Neural progenitor cell (in vitro differentiated cells): ENCODE results near the gene UGT1A3. TPM values are rescaled to one million over a fixed set of nuclear protein-coding genes. Genes with fewer than 3 reads are reported as not detected.

Experiments
- DNase-seq: peaks from one replicate; pipeline ENCODE4 v3.0.0-alpha.2; 2016; ENCODE audit warnings: low spot score
- H2AFZ ChIP-seq: fragments of 200-600 bp; sonication (generic); replicated peaks from 2 replicates; pipeline ENCODE4 v1.6.1; 2016; ENCODE audit warnings: antibody characterized with exemption
- H3F3A ChIP-seq: fragments of 200-600 bp; sonication (generic); 2 replicates; pipeline ENCODE4 v1.6.1; 2016; ENCODE audit warnings: antibody characterized with exemption, low read depth
- H3K27ac ChIP-seq: fragments of 200-600 bp; sonication (generic); 2 replicates; pipeline ENCODE4 v1.5.1; 2016; ENCODE audit warnings: mild to moderate bottlenecking
- H3K27me3 ChIP-seq: fragments of 200-600 bp; sonication (generic); 2 replicates; pipeline ENCODE4 v1.6.1; 2016; ENCODE audit warnings: mild to moderate bottlenecking, moderate library complexity
- H3K36me3 ChIP-seq: fragments of 200-600 bp; sonication (generic); 2 replicates; pipeline ENCODE4 v1.5.1; 2016
- H3K4me1 ChIP-seq: fragments of 200-600 bp; sonication (generic); 2 replicates; pipeline ENCODE4 v1.6.1; 2016; ENCODE audit warnings: mixed run types
- H3K4me2 ChIP-seq: fragments of 200-600 bp; sonication (generic); 2 replicates; pipeline ENCODE4 v1.6.1; 2016
- H3K4me3 ChIP-seq: fragments of 200-600 bp; sonication (generic); 2 replicates; pipeline ENCODE4 v1.5.1; 2016
- H3K79me2 ChIP-seq: fragments of 200-600 bp; sonication (generic); 2 replicates; pipeline ENCODE4 v1.6.1; 2016; ENCODE audit warnings: low read depth
- H3K9ac ChIP-seq: fragments of 200-600 bp; sonication (generic); 2 replicates; pipeline ENCODE4 v1.6.1; 2016
- H3K9me3 ChIP-seq: fragments of 200-600 bp; sonication (generic); 2 replicates; pipeline ENCODE4 v1.5.1; 2016; ENCODE audit warnings: low read depth
- H4K20me1 ChIP-seq: fragments of 200-600 bp; sonication (generic); 2 replicates; pipeline ENCODE4 v1.6.1; 2016; ENCODE audit warnings: low read depth
- H3K27ac Mint-ChIP-seq: 3 replicates; pipeline ENCODE4 v1.8.0; 2021; ENCODE audit warnings: mixed read lengths
- H3K27me3 Mint-ChIP-seq: 2 replicates; pipeline ENCODE4 v1.8.0; 2022; ENCODE audit warnings: low read depth, mild to moderate bottlenecking, inconsistent platforms, moderate library complexity, mixed read lengths; ENCODE audit not compliant: insufficient read depth
- H3K36me3 Mint-ChIP-seq: 3 replicates; pipeline ENCODE4 v1.8.0; 2021; ENCODE audit warnings: mixed read lengths
- H3K4me1 Mint-ChIP-seq: 3 replicates; pipeline ENCODE4 v1.8.0; 2021; ENCODE audit warnings: mixed read lengths
- H3K4me3 Mint-ChIP-seq: 3 replicates; pipeline ENCODE4 v1.8.0; 2021; ENCODE audit warnings: mild to moderate bottlenecking, moderate library complexity, mixed read lengths
- H3K9me3 Mint-ChIP-seq: 3 replicates; pipeline ENCODE4 v1.8.0; 2020; ENCODE audit warnings: mixed read lengths
- EZH2 ChIP-seq: fragments of 200-600 bp; sonication (generic); IDR thresholded peaks from 2 replicates; pipeline ENCODE4 v1.6.1; 2017; ENCODE audit warnings: antibody characterized with exemption, mild to moderate bottlenecking, moderate library complexity
- EZH2phosphoT487 ChIP-seq: fragments of 200-600 bp; sonication (generic); IDR thresholded peaks from 2 replicates; pipeline ENCODE4 v1.6.1; 2017; ENCODE audit warnings: antibody characterized with exemption
- total RNA-seq: library from RNA; depleted of rRNA; stranded (reverse); fragments of >200 nt; gene quantifications from 2 replicates; pipeline ENCODE4 v1.2.3, GENCODE V29; 2015; ENCODE audit warnings: low replicate concordance
- TF ChIP-seq, protein P1 (sequence below): fragments of 200-600 bp; sonication (generic); IDR thresholded peaks from 2 replicates; pipeline ENCODE4 v1.5.1; 2017; ENCODE audit warnings: antibody characterized with exemption, mild to moderate bottlenecking

The UGT1A3 gene
- total RNA-seq, 1 donor from 2014 or later: not detected

DNA sequence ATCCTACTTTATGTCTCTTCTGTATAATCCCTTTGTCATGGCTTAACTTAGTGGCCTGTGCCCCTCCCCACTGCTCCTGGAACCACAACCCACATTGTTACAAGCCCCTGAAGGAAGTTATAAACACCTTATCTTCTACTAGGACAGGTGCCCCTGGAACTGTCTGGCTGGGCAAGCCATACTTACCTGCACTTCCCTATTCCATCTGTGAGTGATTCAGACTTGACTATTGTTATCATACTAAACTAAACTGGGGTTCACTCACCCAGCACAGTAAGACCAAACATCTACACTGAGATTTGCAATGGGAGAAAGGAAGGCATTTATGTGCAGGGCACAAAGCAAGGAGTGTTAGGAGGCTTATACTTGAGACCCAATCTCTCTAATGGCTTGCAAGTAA lies 39.8 kb upstream of the UGT1A3 start:
- Histone ChIP-seq H3K27ac (no peak overlapping the region), H3K4me2 (no peak overlapping the region), H3K4me1 (no peaks in the 10 kb centered on the region), H3K79me2 (no peaks in the 10 kb centered on the region), H3F3A (no peaks in the 10 kb centered on the region), H3K9ac (no peak overlapping the region), H4K20me1 (no peaks in the 10 kb centered on the region), H3K36me3 (no peaks in the 10 kb centered on the region), H3K9me3 (no peaks in the 10 kb centered on the region), H3K27me3 (no peaks in the 10 kb centered on the region), H2AFZ (peak overlapping the region; percentile 28), H3K4me3 (no peak overlapping the region)
- Mint-ChIP-seq H3K4me3 (no peak overlapping the region), H3K27ac (no peak overlapping the region), H3K36me3 (no peaks in the 10 kb centered on the region), H3K27me3 (peaks cover 2% of the 10 kb centered on the region), H3K9me3 (no peaks in the 10 kb centered on the region), H3K4me1 (no peaks in the 10 kb centered on the region)
- TF ChIP-seq, protein P1, sequence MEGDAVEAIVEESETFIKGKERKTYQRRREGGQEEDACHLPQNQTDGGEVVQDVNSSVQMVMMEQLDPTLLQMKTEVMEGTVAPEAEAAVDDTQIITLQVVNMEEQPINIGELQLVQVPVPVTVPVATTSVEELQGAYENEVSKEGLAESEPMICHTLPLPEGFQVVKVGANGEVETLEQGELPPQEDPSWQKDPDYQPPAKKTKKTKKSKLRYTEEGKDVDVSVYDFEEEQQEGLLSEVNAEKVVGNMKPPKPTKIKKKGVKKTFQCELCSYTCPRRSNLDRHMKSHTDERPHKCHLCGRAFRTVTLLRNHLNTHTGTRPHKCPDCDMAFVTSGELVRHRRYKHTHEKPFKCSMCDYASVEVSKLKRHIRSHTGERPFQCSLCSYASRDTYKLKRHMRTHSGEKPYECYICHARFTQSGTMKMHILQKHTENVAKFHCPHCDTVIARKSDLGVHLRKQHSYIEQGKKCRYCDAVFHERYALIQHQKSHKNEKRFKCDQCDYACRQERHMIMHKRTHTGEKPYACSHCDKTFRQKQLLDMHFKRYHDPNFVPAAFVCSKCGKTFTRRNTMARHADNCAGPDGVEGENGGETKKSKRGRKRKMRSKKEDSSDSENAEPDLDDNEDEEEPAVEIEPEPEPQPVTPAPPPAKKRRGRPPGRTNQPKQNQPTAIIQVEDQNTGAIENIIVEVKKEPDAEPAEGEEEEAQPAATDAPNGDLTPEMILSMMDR: no peak
- TF ChIP-seq EZH2phosphoT487: no peak
- no peak for TF ChIP-seq EZH2
- no peak for DNase-seq

- H3K4me1 Mint-ChIP-seq: no peaks in the 10 kb centered on the region
- TF ChIP-seq EZH2 (no peak), EZH2phosphoT487 (no peak)
- TF ChIP-seq, protein P1: no peak
- no peak overlapping the region for H3K27ac Mint-ChIP-seq
- Histone ChIP-seq H2AFZ (peak overlapping the region; percentile 28), H3K4me1 (no peaks in the 10 kb centered on the region), H4K20me1 (no peaks in the 10 kb centered on the region), H3K79me2 (no peaks in the 10 kb centered on the region), H3K4me3 (no peak overlapping the region), H3K4me2 (no peak overlapping the region), H3K27me3 (no peaks in the 10 kb centered on the region), H3K9ac (no peak overlapping the region), H3F3A (no peaks in the 10 kb centered on the region), H3K36me3 (no peaks in the 10 kb centered on the region), H3K27ac (no peak overlapping the region), H3K9me3 (no peaks in the 10 kb centered on the region)
- DNase-seq: no peak
- H3K36me3 Mint-ChIP-seq: no peaks in the 10 kb centered on the region
- no peak overlapping the region for H3K4me3 Mint-ChIP-seq
- peaks cover 2% of the 10 kb centered on the region for H3K27me3 Mint-ChIP-seq
- H3K9me3 Mint-ChIP-seq: no peaks in the 10 kb centered on the region
Observed at GRCh38 chr2:233689501-233689900, 39.3 kb upstream of the UGT1A3 start.

DNA sequence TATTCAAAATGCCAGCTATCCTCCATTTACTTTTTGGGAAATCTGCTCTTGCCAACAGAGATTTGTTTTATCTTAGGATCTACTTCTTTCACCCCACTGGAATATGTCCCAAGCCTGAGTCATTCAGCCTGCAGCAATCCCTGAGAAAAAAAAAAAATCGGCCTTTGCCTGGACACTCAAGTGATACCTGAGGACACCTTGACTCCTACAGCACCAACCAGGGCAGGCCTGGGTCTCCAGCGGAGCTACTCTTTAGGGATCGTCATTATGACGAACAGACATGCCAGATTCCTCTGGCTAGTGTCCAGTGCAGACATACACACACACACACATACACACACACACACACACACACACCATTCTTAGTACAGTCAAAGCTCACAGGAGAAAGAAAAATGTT lies 38.4 kb upstream of the UGT1A3 start:
- no peak for DNase-seq
- no peaks in the 10 kb centered on the region for H3K9me3 ChIP-seq
- no peak overlapping the region for H3K4me2 ChIP-seq
- H3K4me3 Mint-ChIP-seq: no peak overlapping the region
- H3F3A ChIP-seq: no peaks in the 10 kb centered on the region
- H3K27ac Mint-ChIP-seq: peak overlapping the region; percentile 51
- H3K79me2 ChIP-seq: no peaks in the 10 kb centered on the region
- H3K4me1 ChIP-seq: no peaks in the 10 kb centered on the region
- no peaks in the 10 kb centered on the region for H3K36me3 ChIP-seq
- TF ChIP-seq, protein P1: no peak
- no peak for TF ChIP-seq EZH2phosphoT487
- no peak for TF ChIP-seq EZH2
- no peaks in the 10 kb centered on the region for H4K20me1 ChIP-seq
- H3K27me3 ChIP-seq: no peaks in the 10 kb centered on the region
- H3K36me3 Mint-ChIP-seq: no peaks in the 10 kb centered on the region
- H3K9ac ChIP-seq: no peak overlapping the region
- no peak overlapping the region for H2AFZ ChIP-seq
- H3K27ac ChIP-seq: no peak overlapping the region
- no peaks in the 10 kb centered on the region for H3K4me1 Mint-ChIP-seq
- no peak overlapping the region for H3K4me3 ChIP-seq
- peaks cover 2% of the 10 kb centered on the region for H3K27me3 Mint-ChIP-seq
- no peaks in the 10 kb centered on the region for H3K9me3 Mint-ChIP-seq
